GM13977 (cell line): ENCODE results near the gene ERC2.

ENCODE experiments used
- DNase-seq: peaks from one replicate; pipeline ENCODE4 v3.0.0; 2012; ENCODE audit warnings: low spot score
- CTCF ChIP-seq: IDR thresholded peaks from 2 replicates; pipeline ENCODE4 v1.5.1; 2012; ENCODE audit warnings: mild to moderate bottlenecking, control low read depth; ENCODE audit not compliant: insufficient read depth; ENCODE audit errors: extremely low read depth, missing control alignments
- in situ Hi-C: fragments of 300-500 bp; cut with MboI; formaldehyde crosslinking; loops from one replicate; pipeline ENCODE4 v1.12.0; 2022; ENCODE audit warnings: low sequenced_read_pairs, low pct_unique_long_range_greater_than_20kb, mixed read lengths, inconsistent platforms; ENCODE audit not compliant: unreplicated experiment

ERC2 gene

GRCh38 chr3:55480911-55481743, 987.1 kb downstream of the ERC2 start:
- no peak for DNase-seq
- in situ Hi-C loops = loop anchor here (10.0 kb wide), 1 partner anchor 264 kb away; no protein-coding TSS in a partner anchor
- TF ChIP-seq CTCF = no peak

GRCh38 chr3:55477306-55478303, 990.7 kb downstream of the ERC2 start:
- in situ Hi-C loops = no loop called here
- DNase-seq = no peak
- no peak for TF ChIP-seq CTCF

- in situ Hi-C loops = no loop called here
- no peak for TF ChIP-seq CTCF
- no peak for DNase-seq
Observed at GRCh38 chr3:55476515-55476914, 991.8 kb downstream of the ERC2 start.

- DNase-seq = no peak
- in situ Hi-C loops = no loop called here
- TF ChIP-seq CTCF = no peak
Observed at GRCh38 chr3:55474213-55474632, 994.0 kb downstream of the ERC2 start.

- DNase-seq = no peak
- no peak for TF ChIP-seq CTCF
- in situ Hi-C loops = no loop called here
Observed at GRCh38 chr3:55473788-55474187, 994.5 kb downstream of the ERC2 start.

- no peak for TF ChIP-seq CTCF
Observed at GRCh38 chr3:55471522-55472280, 996.6 kb downstream of the ERC2 start.

More at GRCh38 chr3:55471522-55472280, 996.6 kb downstream of the ERC2 start:
- DNase-seq = no peak
- in situ Hi-C loops = no loop called here
